HEK293 (cell line): ENCODE results near the gene C1D.

Experiments
- CTCF ChIA-PET: fragments of 350-600 bp; formaldehyde crosslinking; extraction: SDS; loops from one replicate; lab custom pipeline; 2021; ENCODE audit warnings: antibody characterized with exemption; lab: Yijun Ruan, JAX
- POLR2A ChIA-PET: fragments of 300-600 bp; formaldehyde crosslinking; extraction: SDS; loops from one replicate; lab custom pipeline; 2020; ENCODE audit warnings: antibody characterized with exemption, inconsistent platforms; lab: Yijun Ruan, JAX
- H3K27ac ChIP-seq: fragments of 200-500 bp; sonication (Bioruptor generic); 2 replicates; pipeline ENCODE4 v1.5.1; 2014; ENCODE audit warnings: low read depth, low read length, control low read depth, inconsistent platforms; ENCODE audit errors: extremely low read depth
- H3K36me3 ChIP-seq, 2 experiments: fragments of 200-500 bp in 1 of 2; sonication (Bioruptor generic) in 1 of 2; 1 replicate in 1 of 2; 2 replicates in 1 of 2; pipeline ENCODE4 v1.5.1; 2014 to 2017; ENCODE audit warnings: inconsistent platforms in 2 of 2, low read length in 2 of 2; ENCODE audit not compliant: control insufficient read depth in 2 of 2, insufficient read depth in 1 of 2
- H3K4me1 ChIP-seq: fragments of 200-500 bp; sonication (Bioruptor generic); 2 replicates; pipeline ENCODE4 v1.5.1; 2014; ENCODE audit warnings: mild to moderate bottlenecking, low read length, inconsistent platforms; ENCODE audit not compliant: control insufficient read depth, insufficient read depth
- H3K4me3 ChIP-seq: 2 replicates; pipeline ENCODE4 v1.5.1; 2011; ENCODE audit warnings: low read depth, mild to moderate bottlenecking, control low read depth, low read length, moderate library complexity
- H3K9me3 ChIP-seq: fragments of 200-500 bp; sonication (Bioruptor generic); 2 replicates; pipeline ENCODE4 v1.5.1; 2014; ENCODE audit warnings: low read depth, low read length, inconsistent platforms; ENCODE audit not compliant: control insufficient read depth, insufficient read depth
- GLI2 ChIP-seq: fragments of 450-650 bp; formaldehyde crosslinking; IDR thresholded peaks from 2 replicates; pipeline ENCODE4; 2017; ENCODE audit warnings: missing biosample characterization, missing genetic modification characterization, low read depth, borderline replicate concordance
- GLIS1 ChIP-seq: fragments of 450-650 bp; formaldehyde crosslinking; IDR thresholded peaks from 2 replicates; pipeline ENCODE4 v1.5.1; 2016; ENCODE audit warnings: missing biosample characterization, missing genetic modification characterization
- HIC1 ChIP-seq: fragments of 450-650 bp; formaldehyde crosslinking; IDR thresholded peaks from 2 replicates; pipeline ENCODE4 v1.5.1; 2016; ENCODE audit warnings: missing biosample characterization, missing genetic modification characterization
- HOXC10 ChIP-seq: sonication (generic); formaldehyde crosslinking; IDR thresholded peaks from 2 replicates; pipeline ENCODE4 v1.8.1; 2023; ENCODE audit warnings: mild to moderate bottlenecking, missing genetic modification reagents
- KLF16 ChIP-seq: fragments of 450-650 bp; formaldehyde crosslinking; IDR thresholded peaks from 2 replicates; pipeline ENCODE4 v1.5.1; 2017; ENCODE audit warnings: missing biosample characterization, missing genetic modification characterization
- OSR2 ChIP-seq: fragments of 450-650 bp; formaldehyde crosslinking; IDR thresholded peaks from 2 replicates; pipeline ENCODE4 v1.5.1; 2016; ENCODE audit warnings: missing biosample characterization, missing genetic modification characterization
- PRDM6 ChIP-seq: fragments of 450-650 bp; formaldehyde crosslinking; IDR thresholded peaks from 2 replicates; pipeline ENCODE4 v1.5.1; 2017; ENCODE audit warnings: missing biosample characterization, missing genetic modification characterization
- YY1 ChIP-seq: fragments of 450-650 bp; formaldehyde crosslinking; IDR thresholded peaks from 2 replicates; pipeline ENCODE4 v1.5.1; 2018; ENCODE audit warnings: missing biosample characterization, missing genetic modification characterization
- YY2 ChIP-seq: fragments of 450-650 bp; formaldehyde crosslinking; IDR thresholded peaks from 2 replicates; pipeline ENCODE4 v1.5.1; 2016; ENCODE audit warnings: missing biosample characterization, missing genetic modification characterization
- ZBTB20 ChIP-seq: fragments of 450-650 bp; formaldehyde crosslinking; IDR thresholded peaks from 2 replicates; pipeline ENCODE4 v1.5.1; 2016; ENCODE audit warnings: missing biosample characterization, missing genetic modification characterization
- ZNF138 ChIP-seq: fragments of 450-650 bp; formaldehyde crosslinking; IDR thresholded peaks from 2 replicates; pipeline ENCODE4 v1.5.1; 2016; ENCODE audit warnings: missing biosample characterization, missing genetic modification characterization, borderline replicate concordance
- ZNF157 ChIP-seq: fragments of 450-650 bp; formaldehyde crosslinking; IDR thresholded peaks from 2 replicates; pipeline ENCODE4 v1.5.1; 2016; ENCODE audit warnings: missing biosample characterization, missing genetic modification characterization
- ZNF48 ChIP-seq: fragments of 450-650 bp; formaldehyde crosslinking; IDR thresholded peaks from 2 replicates; pipeline ENCODE4 v1.5.1; 2016; ENCODE audit warnings: missing biosample characterization, missing genetic modification characterization
- ZNF521 ChIP-seq: fragments of 450-650 bp; formaldehyde crosslinking; IDR thresholded peaks from 2 replicates; pipeline ENCODE4 v1.5.1; 2017; ENCODE audit warnings: missing biosample characterization, mild to moderate bottlenecking, missing genetic modification characterization
- ZNF561 ChIP-seq: fragments of 450-650 bp; IDR thresholded peaks from 2 replicates; pipeline ENCODE4 v1.5.1; 2018; ENCODE audit warnings: missing biosample characterization, missing genetic modification characterization, borderline replicate concordance
- ZNF571 ChIP-seq: fragments of 450-650 bp; formaldehyde crosslinking; IDR thresholded peaks from 2 replicates; pipeline ENCODE4 v1.5.0; 2017; ENCODE audit warnings: missing biosample characterization, missing genetic modification characterization
- ZNF580 ChIP-seq: fragments of 450-650 bp; formaldehyde crosslinking; IDR thresholded peaks from 2 replicates; pipeline ENCODE4 v1.5.1; 2016; ENCODE audit warnings: missing biosample characterization, missing genetic modification characterization
- ZNF600 ChIP-seq: fragments of 450-650 bp; formaldehyde crosslinking; IDR thresholded peaks from 2 replicates; pipeline ENCODE4 v1.5.1; 2016; ENCODE audit warnings: missing biosample characterization, missing genetic modification characterization
- ZNF639 ChIP-seq: fragments of 450-650 bp; formaldehyde crosslinking; IDR thresholded peaks from 2 replicates; pipeline ENCODE4 v1.5.1; 2016; ENCODE audit warnings: missing biosample characterization, missing genetic modification characterization
- ZSCAN23 ChIP-seq: fragments of 450-650 bp; formaldehyde crosslinking; IDR thresholded peaks from 2 replicates; pipeline ENCODE4 v1.5.1; 2016; ENCODE audit warnings: missing biosample characterization, missing genetic modification characterization
- ZSCAN5A ChIP-seq: fragments of 450-650 bp; formaldehyde crosslinking; IDR thresholded peaks from 2 replicates; pipeline ENCODE4 v1.5.1; 2016; ENCODE audit warnings: missing biosample characterization, missing genetic modification characterization

C1D gene

GRCh38 chr2:68023904-68024303 is 38.9 kb downstream of the C1D start:
- Histone ChIP-seq H3K9me3 (no peaks in the 10 kb centered on the region), H3K36me3 (no peaks in the 10 kb centered on the region), H3K27ac (no peak overlapping the region)
- TF ChIP-seq ZSCAN5A (no peak), ZNF48 (tag by site-specific recombination) (no peak), ZBTB20 (tag by site-specific recombination) (no peak), ZNF521 (tag by site-specific recombination) (no peak)
- TF ChIP-seq, all 188 proteins: peak for 0
- no peak overlapping the region for H3K4me3 ChIP-seq
- CTCF ChIA-PET = no interaction called here
- POLR2A ChIA-PET = no interaction called here
- H3K4me1 ChIP-seq = peaks cover 6% of the 10 kb centered on the region; the same call in 1 of the 2 replicates

- ChIA-PET CTCF (no interaction called here), POLR2A (no interaction called here)
- no peak overlapping the region for H3K4me3 ChIP-seq
- no peaks in the 10 kb centered on the region for H3K36me3 ChIP-seq
- no peak overlapping the region for H3K27ac ChIP-seq
- no peaks in the 10 kb centered on the region for H3K9me3 ChIP-seq
- H3K4me1 ChIP-seq = no peaks in the 10 kb centered on the region
- TF ChIP-seq ZNF639 (tag by site-specific recombination) (no peak), PRDM6 (tag by site-specific recombination) (peak; percentile 49; the same call in 1 of the 2 replicates)
- TF ChIP-seq, all 188 proteins: peak for 1
These were observed 44.1 kb downstream of the C1D start for GRCh38 chr2:68018727-68019126.

GRCh38 chr2:68009526-68009925 is 53.3 kb downstream of the C1D start:
- no peak overlapping the region for H3K4me3 ChIP-seq
- no peaks in the 10 kb centered on the region for H3K9me3 ChIP-seq
- TF ChIP-seq YY2 (tag by site-specific recombination) (no peak), ZNF138 (tag by site-specific recombination) (no peak), YY1 (tag by site-specific recombination) (no peak), KLF16 (tag by site-specific recombination) (no peak), HIC1 (tag by site-specific recombination) (no peak), ZNF561 (tag by site-specific recombination) (no peak), HOXC10 (CRISPR knock-in tag) (no peak), ZNF571 (tag by site-specific recombination) (no peak), ZNF600 (tag by site-specific recombination) (no peak), ZNF580 (tag by site-specific recombination) (no peak), GLI2 (tag by site-specific recombination) (no peak), ZNF157 (tag by site-specific recombination) (no peak), ZSCAN23 (tag by site-specific recombination) (no peak), OSR2 (tag by site-specific recombination) (no peak), GLIS1 (tag by site-specific recombination) (no peak), ZBTB20 (tag by site-specific recombination) (no peak)
- H3K27ac ChIP-seq = no peak overlapping the region
- ChIA-PET POLR2A (no interaction called here), CTCF (no interaction called here)
- H3K4me1 ChIP-seq = no peaks in the 10 kb centered on the region
- no peaks in the 10 kb centered on the region for H3K36me3 ChIP-seq
